Femur (tissue), 1 donor: ENCODE measurements around the gene NDUFB7.
"Not testable (repeated sequence)": the region's sequence is repeated elsewhere in the genome, so short reads cannot be mapped to it uniquely, and the experiment has no call there.

Source experiments
- DNase-seq: peaks from one replicate; pipeline ENCODE4 v3.0.0-alpha.2; 2017

The NDUFB7 gene

GRCh38 chr19:14570864-14571527 lies 870 bp downstream of the NDUFB7 start:
- DNase-seq: no peak

GRCh38 chr19:14567079-14567478 lies 4.8 kb downstream of the NDUFB7 start:
- DNase-seq: no peak

GRCh38 chr19:14566712-14567077 lies 5.2 kb downstream of the NDUFB7 start:
- no peak for DNase-seq

- DNase-seq: no peak
Measured at GRCh38 chr19:14565765-14566711, 5.8 kb downstream of the NDUFB7 start.

- no peak for DNase-seq
Measured at GRCh38 chr19:14565298-14565679, 6.6 kb downstream of the NDUFB7 start.

- not testable (repeated sequence) for DNase-seq
Measured at GRCh38 chr19:14564652-14565297, 7.1 kb downstream of the NDUFB7 start.

GRCh38 chr19:14563989-14564651 lies 7.7 kb downstream of the NDUFB7 start:
- DNase-seq: no peak

GRCh38 chr19:14563590-14563926 lies 8.3 kb downstream of the NDUFB7 start:
- no peak for DNase-seq

- peak; percentile 41 for DNase-seq
Measured at GRCh38 chr19:14562660-14563589, 8.9 kb downstream of the NDUFB7 start.

- DNase-seq: peak; percentile 77
Measured at GRCh38 chr19:14561847-14562351, 10.0 kb downstream of the NDUFB7 start.

- no peak for DNase-seq
Measured at GRCh38 chr19:14561249-14561648, 10.6 kb downstream of the NDUFB7 start.

- DNase-seq: no peak
Measured at GRCh38 chr19:14560776-14561108, 11.1 kb downstream of the NDUFB7 start.

GRCh38 chr19:14559916-14560775 lies 11.7 kb downstream of the NDUFB7 start:
- no peak for DNase-seq

GRCh38 chr19:14558370-14559066 lies 13.3 kb downstream of the NDUFB7 start:
- no peak for DNase-seq

- peak; percentile 84 for DNase-seq
Measured at GRCh38 chr19:14556662-14557188, 15.1 kb downstream of the NDUFB7 start.

GRCh38 chr19:14555918-14556661 lies 15.8 kb downstream of the NDUFB7 start:
- no peak for DNase-seq

- DNase-seq: no peak
Measured at GRCh38 chr19:14554382-14554812, 17.5 kb downstream of the NDUFB7 start.

- no peak for DNase-seq
Measured at GRCh38 chr19:14553939-14554243, 18.0 kb downstream of the NDUFB7 start.
